SU-DHL-6 (cell line): Measurements from ENCODE around the gene TRIM43.
"Not testable (repeated sequence)": the region's sequence is repeated elsewhere in the genome, so short reads cannot be mapped to it uniquely, and the experiment has no call there.

Experiments
- CTCF ChIP-seq: fragments of 200-600 bp; sonication (generic); IDR thresholded peaks from one replicate; pipeline ENCODE4 v1.5.1; 2017; ENCODE audit warnings: antibody characterized with exemption, mild to moderate bottlenecking, low read length, moderate library complexity; ENCODE audit not compliant: insufficient read depth, poor library complexity, severe bottlenecking
- EZH2phosphoT487 ChIP-seq: fragments of 200-600 bp; sonication (generic), shearing (Covaris generic); conservative IDR thresholded peaks from 2 replicates; pipeline ENCODE4 v1.6.1; 2018; ENCODE audit warnings: mild to moderate bottlenecking, antibody characterized with exemption, low read length, moderate library complexity, mixed read lengths

GRCh38 chr2:95584321-95584720, 7.5 kb upstream of the TRIM43 start:
- not testable (repeated sequence) for TF ChIP-seq CTCF, EZH2phosphoT487
